Breast epithelium (tissue), 4 donors: Measurements from ENCODE around the gene FBXO4. TPM values are rescaled to one million over a fixed set of nuclear protein-coding genes. Genes with fewer than 3 reads are reported as not detected.
"Not testable (repeated sequence)": the region's sequence is repeated elsewhere in the genome, so short reads cannot be mapped to it uniquely, and the experiment has no call there.

ENCODE experiments used
- DNase-seq, 2 donors: peaks; one replicate each; pipeline ENCODE4 v3.0.0-alpha.2; 2019; ENCODE audit warnings: low spot score in 2 of 2
- H3K27ac ChIP-seq, 2 donors: fragments of 200-600 bp; sonication (generic) in 1 of 2; one replicate each; pipeline ENCODE4 v1.5.1; 2016 to 2019; ENCODE audit warnings: mild to moderate bottlenecking in 1 of 2
- H3K27me3 ChIP-seq, 2 donors: fragments of 200-600 bp; sonication (generic) in 1 of 2; one replicate each; pipeline versions ENCODE4 v1.5.1 to v1.6.0; 2017 to 2019; ENCODE audit warnings: control low read depth in 1 of 2, mild to moderate bottlenecking in 1 of 2
- H3K36me3 ChIP-seq: fragments of 200-600 bp; one replicate; pipeline ENCODE4 v1.5.1; 2019
- H3K4me1 ChIP-seq, 2 donors: fragments of 200-600 bp; sonication (generic); one replicate each; pipeline ENCODE4 v1.5.1; 2016 to 2019; ENCODE audit warnings: control low read depth in 1 of 2
- H3K4me3 ChIP-seq, 3 donors: fragments of 200-600 bp; sonication (generic); 1 replicate in 2 of 3; 2 replicates in 1 of 3; pipeline ENCODE4 v1.5.1; 2016 to 2019; ENCODE audit warnings: mild to moderate bottlenecking in 3 of 3, moderate library complexity in 2 of 3
- H3K9me3 ChIP-seq, 2 donors: fragments of 200-600 bp; sonication (generic) in 1 of 2; one replicate each; pipeline ENCODE4 v1.5.1; 2016 to 2019; ENCODE audit warnings: control low read depth in 1 of 2
- CTCF ChIP-seq, 3 donors: fragments of 450-650 bp; IDR thresholded peaks; one replicate each; pipeline ENCODE4 v1.5.1; 2016 to 2017; ENCODE audit warnings: antibody characterized with exemption in 3 of 3, mild to moderate bottlenecking in 3 of 3, moderate library complexity in 3 of 3
- POLR2A ChIP-seq: fragments of 450-650 bp; IDR thresholded peaks from one replicate; pipeline ENCODE4 v1.6.1; 2016; ENCODE audit warnings: antibody characterized with exemption, mild to moderate bottlenecking, moderate library complexity
- POLR2AphosphoS5 ChIP-seq, 3 donors: sonication (generic); formaldehyde crosslinking; IDR thresholded peaks; one replicate each; pipeline ENCODE4 v1.6.1; 2017; ENCODE audit warnings: antibody characterized with exemption in 3 of 3
- intact Hi-C: fragments of 100-400 bp; cut with DNase I; formaldehyde crosslinking; loops from one replicate; pipeline ENCODE4 v1.15.1; 2023; ENCODE audit warnings: low total_unique reads
- total RNA-seq, 3 donors: library from RNA; depleted of rRNA; stranded (reverse); fragments of >200 nt; gene quantifications; one replicate each; pipeline ENCODE4 v1.1.0, GENCODE V29; 2016

The FBXO4 gene
- total RNA-seq, 3 donors from 2014 or later, result 13.6 to 34.7 (median 16.7) TPM

- Histone ChIP-seq H3K4me3 (no peak overlapping the region), H3K9me3 (peaks cover 0 to 5% of the 10 kb centered on the region in 2 donors), H3K4me1 (no peaks in the 10 kb centered on the region), H3K27me3 (no peaks in the 10 kb centered on the region), H3K36me3 (no peaks in the 10 kb centered on the region), H3K27ac (no peak overlapping the region)
- DNase-seq, result no peak
- intact Hi-C loops, result no loop called here
- TF ChIP-seq CTCF (IDR thresholded peaks at IDR 0.05) (no peak), POLR2A (no peak), POLR2AphosphoS5 (IDR thresholded peaks at IDR 0.05) (no peak)
Measured at GRCh38 chr5:41973887-41974286, 48.8 kb downstream of the FBXO4 start.

- Histone ChIP-seq H3K27me3 (no peaks in the 10 kb centered on the region), H3K27ac (no peak overlapping the region), H3K4me3 (no peak overlapping the region), H3K36me3 (no peaks in the 10 kb centered on the region), H3K9me3 (no peaks in the 10 kb centered on the region), H3K4me1 (no peaks in the 10 kb centered on the region)
- intact Hi-C loops, result loop anchor here (5.0 kb wide), 1 partner anchor 734 kb away; no protein-coding TSS in a partner anchor
- TF ChIP-seq POLR2A (no peak), CTCF (IDR thresholded peaks at IDR 0.05) (no peak), POLR2AphosphoS5 (IDR thresholded peaks at IDR 0.05) (no peak)
- DNase-seq, result no peak
Measured at GRCh38 chr5:41978676-41979075, 53.6 kb downstream of the FBXO4 start.

- no peaks in the 10 kb centered on the region for H3K4me1 ChIP-seq
- no peak overlapping the region for H3K27ac ChIP-seq
- TF ChIP-seq POLR2A (no peak), POLR2AphosphoS5 (IDR thresholded peaks at IDR 0.05) (no peak), CTCF (IDR thresholded peaks at IDR 0.05) (no peak)
- no peaks in the 10 kb centered on the region for H3K9me3 ChIP-seq
- no peaks in the 10 kb centered on the region for H3K27me3 ChIP-seq
- no peak overlapping the region for H3K4me3 ChIP-seq
- DNase-seq, result no peak
- intact Hi-C loops, result no loop called here
- H3K36me3 ChIP-seq, result no peaks in the 10 kb centered on the region
Measured at GRCh38 chr5:41980396-41980795, 55.3 kb downstream of the FBXO4 start.

- Histone ChIP-seq H3K27me3 (no peaks in the 10 kb centered on the region), H3K9me3 (no peaks in the 10 kb centered on the region), H3K36me3 (no peaks in the 10 kb centered on the region), H3K27ac (no peak overlapping the region), H3K4me3 (no peak overlapping the region), H3K4me1 (no peaks in the 10 kb centered on the region)
- DNase-seq, result no peak
- no peak for TF ChIP-seq CTCF (IDR thresholded peaks at IDR 0.05)
- TF ChIP-seq POLR2AphosphoS5 (IDR thresholded peaks at IDR 0.05), result no peak
- no peak for TF ChIP-seq POLR2A
- intact Hi-C loops, result no loop called here
Measured at GRCh38 chr5:41980870-41981269, 55.8 kb downstream of the FBXO4 start.

- H3K4me3 ChIP-seq, H3K4me1 ChIP-seq, H3K36me3 ChIP-seq, H3K27ac ChIP-seq, H3K27me3 ChIP-seq, H3K9me3 ChIP-seq, DNase-seq, intact Hi-C loops: not testable (repeated sequence)
Measured at GRCh38 chr5:41982858-41983257, 57.8 kb downstream of the FBXO4 start.

GRCh38 chr5:41983284-41983683 lies 58.2 kb downstream of the FBXO4 start:
- no peaks in the 10 kb centered on the region for H3K4me1 ChIP-seq
- H3K27me3 ChIP-seq, result no peaks in the 10 kb centered on the region
- no peak overlapping the region for H3K4me3 ChIP-seq
- TF ChIP-seq POLR2AphosphoS5 (IDR thresholded peaks at IDR 0.05) (no peak), POLR2A (no peak), CTCF (IDR thresholded peaks at IDR 0.05) (no peak)
- no peaks in the 10 kb centered on the region for H3K36me3 ChIP-seq
- no peak for DNase-seq
- intact Hi-C loops, result no loop called here
- H3K9me3 ChIP-seq, result no peaks in the 10 kb centered on the region
- no peak overlapping the region for H3K27ac ChIP-seq
